PC-3 (cell line): ENCODE data around the gene SP100. TPM values are rescaled to one million over a fixed set of nuclear protein-coding genes. Genes with fewer than 3 reads are reported as not detected.

Source experiments
- ATAC-seq: fragments of 200-7000 bp; cut with Tn5 transposase; 2 replicates; pipeline ENCODE4 v1.9.1; 2020; ENCODE audit warnings: mild to moderate bottlenecking, moderate library complexity
- BruUV-seq: library from RNA; stranded (reverse); fragments of 400-500 nt; replicated peaks from 2 replicates; lab custom pipeline; 2021; lab: Mats Ljungman, UMichigan
- CTCF ChIA-PET: fragments of 300-600 bp; sonication (Branson Sonifier 250); formaldehyde crosslinking; loops from one replicate; lab custom pipeline; 2022; ENCODE audit warnings: antibody characterized with exemption; lab: Charles Lee
- POLR2A ChIA-PET: fragments of 300-600 bp; sonication (Branson Sonifier 250); formaldehyde crosslinking; loops from one replicate; lab custom pipeline; 2022; ENCODE audit warnings: antibody characterized with exemption; ENCODE audit not compliant: unreplicated experiment; lab: Charles Lee
- DNase-seq: peaks from one replicate; pipeline ENCODE4 v3.0.0-alpha.2; 2015
- H2AFZ ChIP-seq: fragments of 300-600 bp; sonication (generic); 2 replicates; pipeline ENCODE4 v1.6.0; 2016; ENCODE audit warnings: antibody characterized with exemption, low read length
- H3F3A ChIP-seq: fragments of 300-600 bp; sonication (generic); one replicate; pipeline ENCODE4 v1.6.0; 2017; ENCODE audit warnings: antibody characterized with exemption, low read length, control low read depth, mild to moderate bottlenecking; ENCODE audit not compliant: unreplicated experiment
- H3K27ac ChIP-seq: fragments of 300-600 bp; sonication (generic); 2 replicates; pipeline ENCODE4 v1.5.1; 2016; ENCODE audit warnings: mild to moderate bottlenecking, low read length
- H3K27me3 ChIP-seq: fragments of 300-600 bp; sonication (generic); 2 replicates; pipeline ENCODE4 v1.6.1; 2016; ENCODE audit warnings: low read length, mixed read lengths
- H3K36me3 ChIP-seq: fragments of 300-600 bp; sonication (generic); 2 replicates; pipeline ENCODE4 v1.6.1; 2016; ENCODE audit warnings: low read depth, mixed run types, low read length, mixed read lengths
- H3K4me1 ChIP-seq: fragments of 300-600 bp; sonication (generic); 2 replicates; pipeline ENCODE4 v1.5.1; 2016; ENCODE audit warnings: low read length; ENCODE audit not compliant: insufficient read depth
- H3K4me2 ChIP-seq: fragments of 300-600 bp; sonication (generic); 2 replicates; pipeline ENCODE4 v1.6.0; 2016; ENCODE audit warnings: low read length
- H3K4me3 ChIP-seq: fragments of 300-600 bp; sonication (generic); 2 replicates; pipeline ENCODE4 v1.5.1; 2016; ENCODE audit warnings: mild to moderate bottlenecking, low read length, mixed read lengths
- H3K79me2 ChIP-seq: fragments of 300-600 bp; sonication (generic); 2 replicates; pipeline ENCODE4 v1.6.1; 2017; ENCODE audit warnings: low read length, mixed read lengths
- H3K9ac ChIP-seq: fragments of 300-600 bp; sonication (generic); 2 replicates; pipeline ENCODE4 v1.6.0; 2016; ENCODE audit warnings: mild to moderate bottlenecking, low read length
- H3K9me2 ChIP-seq: fragments of 300-600 bp; sonication (generic); replicated peaks from 2 replicates; pipeline ENCODE4 v1.6.1; 2016; ENCODE audit warnings: mixed run types, low read length, mixed read lengths
- H3K9me3 ChIP-seq: fragments of 300-600 bp; sonication (generic); 2 replicates; pipeline ENCODE4 v1.6.1; 2016; ENCODE audit warnings: low read length, mixed read lengths
- H4K20me1 ChIP-seq: fragments of 300-600 bp; sonication (generic); 2 replicates; pipeline ENCODE4 v1.6.1; 2016; ENCODE audit warnings: low read length, mixed read lengths
- EZH2 ChIP-seq: fragments of 300-600 bp; sonication (generic); IDR thresholded peaks from one replicate; pipeline ENCODE4 v1.6.1; 2017; ENCODE audit warnings: antibody characterized with exemption, mild to moderate bottlenecking, low read length; ENCODE audit not compliant: unreplicated experiment
- EZH2phosphoT487 ChIP-seq: fragments of 300-600 bp; sonication (generic); IDR thresholded peaks from 2 replicates; pipeline ENCODE4 v1.6.1; 2018; ENCODE audit warnings: mild to moderate bottlenecking, antibody characterized with exemption, low read length, borderline replicate concordance
- intact Hi-C: fragments of 100-400 bp; cut with micrococcal nuclease; formaldehyde crosslinking; loops from 2 replicates; pipeline ENCODE4 v1.9.0; 2023
- total RNA-seq: library from RNA; depleted of rRNA; stranded (reverse); fragments of >200 nt; gene quantifications from 2 replicates; pipeline ENCODE4 v1.2.3, GENCODE V29; 2014
- TF ChIP-seq, protein P1 (sequence below): fragments of 300-600 bp; sonication (generic); conservative IDR thresholded peaks from 2 replicates; pipeline ENCODE4 v1.5.1; 2017; ENCODE audit warnings: antibody characterized with exemption, low read depth, mild to moderate bottlenecking, low read length

Gene SP100
- total RNA-seq, 1 experiment from 2014 or later = 49.8 TPM

DNA sequence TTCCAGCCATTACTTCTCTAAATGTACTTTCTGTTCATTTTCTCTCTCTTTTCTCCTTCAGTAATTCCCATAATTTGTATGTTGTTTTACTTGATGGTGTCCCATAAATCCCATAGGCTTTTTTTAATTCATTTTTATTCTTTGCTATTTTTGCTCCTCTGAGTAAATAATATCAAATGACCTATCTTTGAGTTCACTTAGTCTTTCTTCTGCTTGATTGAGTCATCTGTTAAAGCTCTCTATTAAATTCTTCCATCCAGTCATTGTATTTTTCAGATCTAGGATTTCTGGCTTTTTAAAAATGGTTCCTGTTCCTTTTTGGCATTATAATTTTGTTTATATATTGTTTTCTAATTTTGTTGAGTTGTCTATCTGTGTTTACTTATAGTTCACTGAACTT, 13.5 kb downstream of the SP100 start:
- Histone ChIP-seq H3K9me2 (no peaks in the 10 kb centered on the region), H3K27ac (no peak overlapping the region), H3K4me1 (0 out of 2 replicates have a peak, but pooled peaks cover 2% of the 10 kb centered on the region), H4K20me1 (no peaks in the 10 kb centered on the region), H3K27me3 (no peaks in the 10 kb centered on the region), H3K79me2 (peaks cover 33% of the 10 kb centered on the region), H3K9ac (no peak overlapping the region), H3F3A (no peaks in the 10 kb centered on the region), H3K4me3 (no peak overlapping the region), H3K36me3 (peaks cover 22% of the 10 kb centered on the region), H2AFZ (no peak overlapping the region), H3K9me3 (0 out of 2 replicates have a peak, but pooled peaks cover 2% of the 10 kb centered on the region), H3K4me2 (no peak overlapping the region)
- BruUV-seq = no TSS peak
- POLR2A ChIA-PET = no interaction called here
- TF ChIP-seq EZH2 (no peak), EZH2phosphoT487 (no peak)
- TF ChIP-seq, protein P1, sequence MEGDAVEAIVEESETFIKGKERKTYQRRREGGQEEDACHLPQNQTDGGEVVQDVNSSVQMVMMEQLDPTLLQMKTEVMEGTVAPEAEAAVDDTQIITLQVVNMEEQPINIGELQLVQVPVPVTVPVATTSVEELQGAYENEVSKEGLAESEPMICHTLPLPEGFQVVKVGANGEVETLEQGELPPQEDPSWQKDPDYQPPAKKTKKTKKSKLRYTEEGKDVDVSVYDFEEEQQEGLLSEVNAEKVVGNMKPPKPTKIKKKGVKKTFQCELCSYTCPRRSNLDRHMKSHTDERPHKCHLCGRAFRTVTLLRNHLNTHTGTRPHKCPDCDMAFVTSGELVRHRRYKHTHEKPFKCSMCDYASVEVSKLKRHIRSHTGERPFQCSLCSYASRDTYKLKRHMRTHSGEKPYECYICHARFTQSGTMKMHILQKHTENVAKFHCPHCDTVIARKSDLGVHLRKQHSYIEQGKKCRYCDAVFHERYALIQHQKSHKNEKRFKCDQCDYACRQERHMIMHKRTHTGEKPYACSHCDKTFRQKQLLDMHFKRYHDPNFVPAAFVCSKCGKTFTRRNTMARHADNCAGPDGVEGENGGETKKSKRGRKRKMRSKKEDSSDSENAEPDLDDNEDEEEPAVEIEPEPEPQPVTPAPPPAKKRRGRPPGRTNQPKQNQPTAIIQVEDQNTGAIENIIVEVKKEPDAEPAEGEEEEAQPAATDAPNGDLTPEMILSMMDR = no peak
- DNase-seq (no peak), ATAC-seq (no peak)
- intact Hi-C loops = no loop called here
- CTCF ChIA-PET = interaction anchor here (0.6 kb wide), 1 partner anchor 277 kb away, joined by 3 read pairs; no protein-coding TSS in a partner anchor

DNA sequence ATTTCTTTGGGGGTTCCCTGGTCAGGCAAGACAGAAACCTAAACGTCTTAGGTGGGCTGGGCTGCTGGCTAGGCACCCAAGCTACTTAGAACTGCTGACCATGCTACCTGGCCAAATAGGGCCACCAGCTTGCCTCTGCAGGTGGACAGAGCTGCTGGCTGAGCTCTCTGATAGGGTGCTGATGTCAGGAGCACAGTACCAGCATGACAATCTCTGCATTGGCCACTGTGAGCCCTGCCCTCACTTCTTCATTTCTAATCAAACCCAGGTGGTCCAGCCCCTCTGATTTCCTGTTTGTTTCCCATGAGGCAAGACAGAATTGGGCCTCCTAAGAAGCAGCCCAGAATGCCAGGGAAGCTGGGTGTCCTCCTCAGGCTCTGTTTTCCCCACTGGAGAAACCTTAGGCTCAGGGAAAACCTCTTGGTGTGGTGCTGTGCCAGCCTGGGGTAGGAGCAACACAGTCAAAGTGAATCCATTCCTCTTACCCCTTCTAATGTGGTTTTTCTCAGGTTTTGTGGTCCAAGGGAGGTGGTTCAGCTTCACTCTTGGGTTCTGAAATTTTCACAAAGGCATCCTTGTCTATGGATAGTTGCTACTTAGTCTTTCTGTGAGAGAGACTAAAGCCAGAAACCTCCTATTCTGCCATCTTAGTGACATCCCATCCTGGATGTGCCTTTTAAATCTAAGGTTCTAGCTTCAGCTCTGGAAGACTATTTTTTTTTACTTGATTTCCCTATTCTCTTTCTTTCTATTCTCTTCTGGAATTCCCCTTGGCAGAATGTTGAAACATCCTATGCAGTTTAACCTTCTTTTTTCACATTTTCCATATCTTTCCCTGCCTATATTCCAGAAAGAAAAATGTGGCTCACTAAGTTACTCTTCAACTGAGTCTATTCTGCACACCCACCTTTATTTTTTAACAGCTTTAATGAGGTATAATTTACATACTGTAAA, 15.2 kb downstream of the SP100 start:
- H3F3A ChIP-seq = no peaks in the 10 kb centered on the region
- no TSS peak for BruUV-seq
- H2AFZ ChIP-seq = no peak overlapping the region
- H3K9me2 ChIP-seq = no peaks in the 10 kb centered on the region
- H3K27me3 ChIP-seq = no peaks in the 10 kb centered on the region
- H4K20me1 ChIP-seq = no peaks in the 10 kb centered on the region
- peaks cover 11% of the 10 kb centered on the region; the same call in 1 of the 2 replicates for H3K4me1 ChIP-seq
- no peak overlapping the region for H3K27ac ChIP-seq
- POLR2A ChIA-PET = no interaction called here
- intact Hi-C loops = loop anchor here (5.0 kb wide), 1 partner anchor 181 kb away; no protein-coding TSS in a partner anchor
- TF ChIP-seq, protein P1 = no peak
- TF ChIP-seq EZH2phosphoT487 (no peak), EZH2 (no peak)
- ATAC-seq = no peak
- H3K9ac ChIP-seq = no peak overlapping the region
- CTCF ChIA-PET = no interaction called here
- H3K79me2 ChIP-seq = peaks cover 17% of the 10 kb centered on the region; the same call in 1 of the 2 replicates
- H3K4me2 ChIP-seq = no peak overlapping the region
- peaks cover 22% of the 10 kb centered on the region for H3K36me3 ChIP-seq
- 0 out of 2 replicates have a peak, but pooled peaks cover 2% of the 10 kb centered on the region for H3K9me3 ChIP-seq
- DNase-seq = no peak
- no peak overlapping the region for H3K4me3 ChIP-seq
